T-helper 2 cell treated with Interferon-gamma antibody and Interleukin-4, amounts not matched to agents 5 μg/mL and 100 μg/mL, for 36 hours (primary cell): ENCODE results near the gene TRABD2B.
A peak's percentile ranks its signal among the peaks of the same experiment; 100 is the strongest.

Source experiments
- DNase-seq: peaks from one replicate; pipeline ENCODE4 v3.0.0; 2021; ENCODE audit warnings: low spot score
- H3K27ac Mint-ChIP-seq: one replicate; pipeline ENCODE4 v1.8.0; 2021; ENCODE audit warnings: mild to moderate bottlenecking, mixed read lengths
- H3K27me3 Mint-ChIP-seq: one replicate; pipeline ENCODE4 v1.8.0; 2021; ENCODE audit warnings: low read depth, mixed read lengths
- H3K36me3 Mint-ChIP-seq: one replicate; pipeline ENCODE4 v1.8.0; 2021; ENCODE audit warnings: low read depth, mixed read lengths
- H3K4me1 Mint-ChIP-seq: one replicate; pipeline ENCODE4 v1.8.0; 2021; ENCODE audit warnings: low read depth, mixed read lengths
- H3K4me3 Mint-ChIP-seq: one replicate; pipeline ENCODE4 v1.8.0; 2022; ENCODE audit warnings: mild to moderate bottlenecking, moderate library complexity, mixed read lengths
- H3K9me3 Mint-ChIP-seq: one replicate; pipeline ENCODE4 v1.8.0; 2021; ENCODE audit warnings: mixed read lengths

Gene TRABD2B

DNA sequence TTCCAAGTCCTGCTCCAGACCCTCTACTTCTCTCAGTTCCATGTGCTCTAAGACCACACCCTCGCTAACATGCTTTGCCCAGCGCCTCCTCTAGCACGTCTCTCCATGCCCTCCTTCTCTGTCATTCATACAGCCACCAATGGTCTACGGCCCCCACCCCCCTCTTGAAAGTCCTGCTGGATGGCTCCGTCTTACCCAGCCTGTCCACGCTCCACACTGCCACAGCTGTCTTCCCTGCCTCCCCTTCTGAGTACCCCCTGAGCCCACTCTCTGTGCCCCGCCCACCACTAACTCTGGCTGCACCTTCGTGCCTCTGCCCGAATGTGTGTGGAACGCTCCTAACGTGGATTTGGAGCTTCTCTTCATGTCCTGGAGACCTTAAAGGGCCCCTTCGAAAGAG is 244.6 kb downstream of the TRABD2B start:
- no peaks in the 10 kb centered on the region for H3K36me3 Mint-ChIP-seq
- no peaks in the 10 kb centered on the region for H3K9me3 Mint-ChIP-seq
- H3K27ac Mint-ChIP-seq = no peak overlapping the region
- no peak for DNase-seq
- no peak overlapping the region for H3K4me3 Mint-ChIP-seq
- H3K4me1 Mint-ChIP-seq = no peaks in the 10 kb centered on the region
- peaks cover 2% of the 10 kb centered on the region for H3K27me3 Mint-ChIP-seq

DNA sequence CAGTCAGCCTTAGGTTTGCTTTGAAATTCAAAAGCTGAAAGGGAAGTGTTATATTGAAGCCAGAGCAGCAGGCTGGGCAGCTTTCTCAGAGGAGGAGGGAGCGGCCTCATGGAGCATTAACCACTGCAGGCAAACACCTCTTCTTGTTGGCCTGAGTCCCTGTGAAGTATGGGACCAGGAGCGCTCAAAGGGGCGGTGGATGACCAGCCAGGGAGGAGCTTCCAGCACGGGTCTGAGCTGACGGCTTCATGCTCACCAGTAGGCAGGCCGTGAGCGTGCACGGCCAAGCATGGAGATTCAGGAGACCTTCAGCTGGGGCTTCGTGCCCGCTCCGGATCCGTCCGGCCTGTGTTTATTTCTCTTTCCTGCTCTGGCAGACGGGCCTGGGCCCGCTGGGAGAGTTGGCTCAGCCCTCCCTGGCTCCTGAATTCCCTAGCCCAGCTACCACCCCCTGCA is 245.2 kb downstream of the TRABD2B start:
- Mint-ChIP-seq H3K9me3 (no peaks in the 10 kb centered on the region), H3K4me1 (no peaks in the 10 kb centered on the region), H3K27me3 (peaks cover 2% of the 10 kb centered on the region), H3K27ac (no peak overlapping the region), H3K4me3 (no peak overlapping the region), H3K36me3 (no peaks in the 10 kb centered on the region)
- no peak for DNase-seq

DNA sequence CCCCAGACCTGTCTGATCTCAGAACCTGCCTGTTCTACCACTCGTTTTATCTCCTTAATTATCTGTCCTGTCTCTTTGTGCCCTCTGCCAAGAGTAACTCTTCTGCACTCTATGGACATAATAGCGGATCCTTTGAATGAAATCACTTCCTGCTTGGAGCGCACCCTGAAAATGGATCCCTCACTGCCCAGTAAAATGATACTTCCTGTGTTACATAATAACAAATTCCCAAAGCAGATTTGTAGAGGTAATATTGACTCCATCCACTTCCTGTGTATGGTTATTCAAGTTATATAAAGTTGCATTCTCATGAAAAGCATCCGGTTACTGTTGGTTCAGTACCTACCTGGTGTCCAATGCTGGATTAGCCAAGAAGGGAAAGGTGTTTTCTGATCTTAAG is 246.0 kb downstream of the TRABD2B start:
- no peaks in the 10 kb centered on the region for H3K4me1 Mint-ChIP-seq
- no peaks in the 10 kb centered on the region for H3K36me3 Mint-ChIP-seq
- H3K9me3 Mint-ChIP-seq = no peaks in the 10 kb centered on the region
- no peak for DNase-seq
- H3K4me3 Mint-ChIP-seq = no peak overlapping the region
- H3K27ac Mint-ChIP-seq = no peak overlapping the region
- peaks cover 2% of the 10 kb centered on the region for H3K27me3 Mint-ChIP-seq

DNA sequence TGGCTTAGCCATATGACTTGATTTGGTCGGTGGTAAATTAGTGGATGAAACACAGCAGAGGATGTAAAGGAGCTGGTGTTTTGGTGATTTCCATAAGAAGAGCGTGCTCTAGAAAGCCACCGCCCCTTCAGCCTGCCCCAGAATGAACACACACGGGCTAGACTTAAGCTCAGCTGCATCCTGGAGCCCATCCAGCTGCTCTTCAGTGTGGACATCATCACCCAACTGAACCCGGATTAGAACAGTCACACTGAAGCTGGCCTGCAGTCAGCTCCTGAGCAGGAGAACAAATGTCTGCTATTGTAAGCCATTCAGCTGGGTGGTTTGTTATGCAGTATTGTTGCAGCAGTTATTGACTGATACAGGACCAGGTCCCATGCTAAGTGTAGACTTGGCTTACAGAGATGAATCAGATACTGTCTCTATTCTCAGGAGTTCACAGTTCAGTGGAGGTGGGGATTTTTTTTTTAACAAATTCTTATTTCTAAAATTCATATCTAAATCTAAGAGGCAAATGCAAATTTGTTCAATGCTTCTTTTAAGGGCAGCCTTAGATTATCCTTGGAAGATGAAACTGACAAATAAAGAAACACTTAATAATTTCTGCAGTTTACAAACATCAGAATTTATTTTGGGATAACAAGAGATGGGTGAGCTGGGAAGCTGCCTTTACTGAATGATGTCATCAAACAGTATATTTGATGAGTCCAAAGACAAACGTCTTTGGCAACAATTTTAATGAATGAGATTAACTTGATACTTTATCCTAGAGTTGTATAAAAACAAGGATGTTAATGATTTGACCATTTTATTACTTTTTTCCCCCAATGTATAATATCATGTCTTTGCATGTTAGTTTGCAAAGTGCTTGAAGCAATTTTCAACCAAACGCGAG is 251.2 kb downstream of the TRABD2B start:
- no peak for DNase-seq
- H3K36me3 Mint-ChIP-seq = no peaks in the 10 kb centered on the region
- H3K27me3 Mint-ChIP-seq = peaks cover 8% of the 10 kb centered on the region

DNA sequence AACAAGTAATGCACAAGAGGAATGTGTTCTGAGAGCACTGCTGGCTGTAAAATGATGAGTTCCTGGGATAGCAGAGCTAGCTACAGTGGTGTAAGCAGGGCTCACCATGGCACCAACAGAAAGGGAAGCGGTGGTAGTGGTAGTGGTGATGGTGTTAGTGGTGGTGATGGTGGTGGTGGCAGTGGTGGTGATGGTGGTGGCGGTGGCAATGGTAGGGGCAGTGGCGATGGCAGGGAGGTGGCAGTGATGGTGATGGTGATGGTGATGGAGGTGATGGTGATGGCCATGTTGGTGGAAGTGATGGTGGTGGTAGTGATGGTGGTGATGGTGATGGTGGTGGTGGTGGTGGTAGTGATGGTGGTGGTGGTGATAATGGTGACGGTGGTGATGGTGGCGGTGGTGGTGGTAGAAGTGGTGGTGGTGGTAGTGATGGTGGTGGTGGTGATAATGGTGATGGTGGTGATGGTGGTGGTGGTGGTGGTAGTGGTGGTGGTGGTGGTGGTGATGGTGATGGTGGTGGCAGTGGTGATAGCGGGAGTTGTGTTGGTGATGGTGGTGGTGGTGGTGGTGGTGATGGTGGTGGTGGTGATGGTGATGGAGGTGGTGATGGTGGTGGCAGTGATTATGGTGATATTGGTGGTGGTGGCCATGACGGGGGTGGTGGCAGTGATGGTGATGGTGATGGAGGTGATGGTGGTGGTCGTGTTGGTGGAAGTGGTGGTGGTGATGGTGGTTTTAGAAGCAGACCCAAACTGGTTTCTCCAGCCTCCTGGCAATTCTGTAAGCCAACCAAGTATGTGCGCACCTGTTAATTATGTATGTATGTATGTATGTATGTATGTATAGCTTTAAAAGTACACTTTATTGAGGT is 254.1 kb downstream of the TRABD2B start:
- peaks cover 10% of the 10 kb centered on the region for H3K27me3 Mint-ChIP-seq
- H3K4me1 Mint-ChIP-seq = no peaks in the 10 kb centered on the region
- no peak for DNase-seq
- no peaks in the 10 kb centered on the region for H3K36me3 Mint-ChIP-seq
- no peak overlapping the region for H3K4me3 Mint-ChIP-seq
- peaks cover 6% of the 10 kb centered on the region for H3K9me3 Mint-ChIP-seq
- no peak overlapping the region for H3K27ac Mint-ChIP-seq

More for the DNA sequence above, 251.2 kb downstream of the TRABD2B start:
- H3K4me1 Mint-ChIP-seq = no peaks in the 10 kb centered on the region
- H3K27ac Mint-ChIP-seq = no peak overlapping the region
- peaks cover 5% of the 10 kb centered on the region for H3K9me3 Mint-ChIP-seq
- H3K4me3 Mint-ChIP-seq = no peak overlapping the region

DNA sequence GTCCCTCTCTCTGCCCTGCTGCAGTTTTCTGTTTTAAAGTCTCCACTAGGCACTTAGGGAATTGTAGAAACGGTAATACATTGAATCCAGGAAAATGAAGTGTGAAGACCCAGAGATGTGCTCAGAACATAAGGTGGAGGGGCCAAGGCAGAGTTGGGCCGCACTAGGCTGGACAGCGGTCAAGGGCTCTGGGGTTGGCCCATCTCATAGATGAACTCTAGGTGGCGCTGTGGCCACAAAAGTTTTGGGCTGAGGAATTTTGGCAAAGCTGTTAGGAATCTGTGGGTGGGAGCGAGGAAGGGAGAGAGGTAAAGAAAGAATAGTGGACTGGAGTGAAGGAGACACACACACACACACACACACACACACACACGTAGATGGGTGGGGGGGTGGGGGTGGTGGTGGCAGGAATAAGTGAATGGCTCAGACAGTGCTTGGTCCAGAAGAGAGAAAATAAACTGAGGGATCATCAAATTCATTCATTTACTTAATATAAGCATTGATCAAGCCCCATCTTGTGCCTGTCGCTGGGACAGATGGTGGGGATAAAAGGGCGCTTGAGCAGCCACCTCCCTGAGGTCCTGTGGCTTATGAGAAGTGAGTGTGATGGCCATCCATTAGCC is 258.5 kb downstream of the TRABD2B start:
- H3K36me3 Mint-ChIP-seq = no peaks in the 10 kb centered on the region
- no peaks in the 10 kb centered on the region for H3K4me1 Mint-ChIP-seq
- H3K9me3 Mint-ChIP-seq = peaks cover 6% of the 10 kb centered on the region
- no peak overlapping the region for H3K27ac Mint-ChIP-seq
- no peak for DNase-seq
- peaks cover 9% of the 10 kb centered on the region for H3K27me3 Mint-ChIP-seq
- H3K4me3 Mint-ChIP-seq = no peak overlapping the region

DNA sequence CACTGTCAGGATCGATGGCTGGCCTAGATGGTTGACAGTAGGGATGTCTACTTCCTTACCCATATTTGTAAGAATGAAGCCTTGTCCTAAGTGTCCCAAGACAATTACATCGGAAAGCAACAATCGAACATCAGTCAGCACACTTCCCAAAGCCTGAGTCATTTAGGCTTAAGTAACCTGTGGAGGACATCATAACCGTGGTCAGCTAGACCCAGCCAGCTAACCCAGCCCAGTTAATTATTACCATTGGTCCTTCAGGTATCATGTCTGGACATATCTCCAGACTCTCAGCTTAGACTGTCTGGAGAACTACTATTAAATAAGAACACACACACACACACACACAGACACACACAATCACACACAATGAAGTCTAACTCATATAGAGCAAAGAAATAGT is 264.7 kb downstream of the TRABD2B start:
- Mint-ChIP-seq H3K27me3 (peaks cover 12% of the 10 kb centered on the region), H3K4me1 (no peaks in the 10 kb centered on the region), H3K27ac (no peak overlapping the region), H3K4me3 (no peak overlapping the region), H3K36me3 (no peaks in the 10 kb centered on the region), H3K9me3 (no peaks in the 10 kb centered on the region)
- DNase-seq = no peak

DNA sequence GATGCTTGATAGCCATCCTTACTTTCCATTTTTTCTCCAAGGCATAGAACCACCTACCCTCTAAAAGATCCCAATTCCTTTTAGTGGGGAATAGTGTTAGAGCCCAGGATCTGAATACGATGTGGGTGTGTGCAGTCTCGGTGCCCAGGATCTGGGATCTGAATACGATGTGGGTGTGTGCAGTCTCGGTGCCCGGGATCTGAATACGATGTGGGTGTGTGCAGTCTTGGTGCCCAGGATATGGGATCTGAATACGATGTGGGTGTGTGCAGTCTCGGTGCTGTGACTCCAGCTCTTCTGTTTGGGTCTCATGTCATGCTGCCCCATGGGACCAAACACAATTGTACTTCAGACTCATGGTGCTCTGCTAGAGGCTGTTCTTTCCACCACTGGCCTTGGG is 265.5 kb downstream of the TRABD2B start:
- Mint-ChIP-seq H3K4me3 (no peak overlapping the region), H3K36me3 (no peaks in the 10 kb centered on the region), H3K27ac (no peak overlapping the region), H3K4me1 (no peaks in the 10 kb centered on the region), H3K9me3 (no peaks in the 10 kb centered on the region), H3K27me3 (peaks cover 17% of the 10 kb centered on the region)
- DNase-seq = no peak

DNA sequence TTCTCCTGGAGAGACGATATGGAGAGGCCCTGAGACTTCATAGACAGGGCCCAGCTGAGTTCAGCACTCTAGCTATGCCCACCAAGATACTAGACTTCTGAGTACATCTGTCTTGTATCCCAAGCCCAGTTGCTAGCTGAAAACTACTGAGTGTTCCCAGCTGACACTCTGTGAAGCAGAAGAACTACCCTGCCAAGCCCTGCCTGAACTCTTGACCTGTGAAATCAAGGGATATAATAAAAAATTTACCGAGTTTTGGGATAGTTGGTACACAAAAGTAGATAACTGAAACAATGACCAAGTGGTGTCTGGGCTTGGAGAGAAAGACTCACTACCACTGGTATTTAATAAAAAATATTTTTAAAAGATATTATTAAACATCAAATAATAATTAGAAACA is 267.5 kb downstream of the TRABD2B start:
- Mint-ChIP-seq H3K27me3 (peaks cover 29% of the 10 kb centered on the region), H3K27ac (no peak overlapping the region), H3K36me3 (no peaks in the 10 kb centered on the region), H3K4me3 (no peak overlapping the region), H3K9me3 (no peaks in the 10 kb centered on the region), H3K4me1 (peaks cover 3% of the 10 kb centered on the region)
- no peak for DNase-seq

DNA sequence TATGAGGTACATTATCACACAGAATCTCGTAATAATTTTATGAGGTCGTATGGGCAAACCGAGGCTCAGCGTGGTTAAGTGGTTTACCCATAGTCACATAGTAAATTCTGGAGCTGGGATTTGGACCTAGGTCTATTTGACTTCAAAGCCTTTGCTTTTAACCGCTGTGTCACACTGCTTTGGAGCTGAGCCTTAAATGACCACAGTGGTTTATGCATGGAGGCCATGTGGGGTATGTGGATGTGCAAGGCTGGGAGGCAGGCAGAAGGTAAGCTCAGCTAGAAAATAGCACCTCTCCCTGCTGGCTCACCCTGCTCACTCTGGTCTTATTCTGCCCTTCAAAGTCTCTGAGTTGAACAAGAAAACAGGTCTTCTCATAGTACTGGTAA is 269.5 kb downstream of the TRABD2B start:
- Mint-ChIP-seq H3K9me3 (no peaks in the 10 kb centered on the region), H3K36me3 (no peaks in the 10 kb centered on the region), H3K27me3 (peaks cover 41% of the 10 kb centered on the region), H3K4me3 (no peak overlapping the region), H3K4me1 (peaks cover 3% of the 10 kb centered on the region), H3K27ac (no peak overlapping the region)
- no peak for DNase-seq

DNA sequence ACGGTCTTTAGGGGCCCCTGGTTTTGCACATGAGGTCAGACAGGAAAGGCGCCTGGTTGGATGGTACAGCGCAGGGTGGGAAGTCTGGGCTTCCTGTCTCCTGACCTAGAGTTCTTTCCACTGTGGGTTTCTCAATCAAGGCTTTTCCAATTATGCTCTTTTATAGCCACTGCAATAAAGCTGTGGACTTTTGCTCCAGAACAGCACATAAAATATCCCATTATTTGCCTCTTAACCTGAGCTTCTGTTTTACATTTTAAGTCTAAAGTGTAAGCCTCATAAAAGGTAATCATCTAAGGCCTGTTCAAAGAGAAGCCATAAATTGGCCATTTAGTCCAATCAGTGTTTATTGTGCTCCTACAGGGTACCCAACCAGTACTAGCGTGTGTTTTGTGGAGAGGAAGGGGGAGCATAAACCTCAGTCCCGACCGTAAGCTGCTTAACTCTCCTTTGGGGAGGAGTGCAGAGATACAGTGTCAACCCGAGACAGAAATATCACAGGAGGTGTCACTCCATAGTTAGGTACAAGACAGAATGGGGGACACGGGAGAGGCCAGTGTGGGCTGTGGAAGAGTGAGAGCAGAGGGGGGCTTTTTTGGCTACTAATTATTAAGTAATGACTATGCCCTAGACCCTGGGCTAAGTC is 270.0 kb downstream of the TRABD2B start:
- Mint-ChIP-seq H3K36me3 (no peaks in the 10 kb centered on the region), H3K27ac (no peak overlapping the region), H3K9me3 (no peaks in the 10 kb centered on the region), H3K27me3 (peaks cover 44% of the 10 kb centered on the region), H3K4me1 (peaks cover 3% of the 10 kb centered on the region), H3K4me3 (no peak overlapping the region)
- no peak for DNase-seq

DNA sequence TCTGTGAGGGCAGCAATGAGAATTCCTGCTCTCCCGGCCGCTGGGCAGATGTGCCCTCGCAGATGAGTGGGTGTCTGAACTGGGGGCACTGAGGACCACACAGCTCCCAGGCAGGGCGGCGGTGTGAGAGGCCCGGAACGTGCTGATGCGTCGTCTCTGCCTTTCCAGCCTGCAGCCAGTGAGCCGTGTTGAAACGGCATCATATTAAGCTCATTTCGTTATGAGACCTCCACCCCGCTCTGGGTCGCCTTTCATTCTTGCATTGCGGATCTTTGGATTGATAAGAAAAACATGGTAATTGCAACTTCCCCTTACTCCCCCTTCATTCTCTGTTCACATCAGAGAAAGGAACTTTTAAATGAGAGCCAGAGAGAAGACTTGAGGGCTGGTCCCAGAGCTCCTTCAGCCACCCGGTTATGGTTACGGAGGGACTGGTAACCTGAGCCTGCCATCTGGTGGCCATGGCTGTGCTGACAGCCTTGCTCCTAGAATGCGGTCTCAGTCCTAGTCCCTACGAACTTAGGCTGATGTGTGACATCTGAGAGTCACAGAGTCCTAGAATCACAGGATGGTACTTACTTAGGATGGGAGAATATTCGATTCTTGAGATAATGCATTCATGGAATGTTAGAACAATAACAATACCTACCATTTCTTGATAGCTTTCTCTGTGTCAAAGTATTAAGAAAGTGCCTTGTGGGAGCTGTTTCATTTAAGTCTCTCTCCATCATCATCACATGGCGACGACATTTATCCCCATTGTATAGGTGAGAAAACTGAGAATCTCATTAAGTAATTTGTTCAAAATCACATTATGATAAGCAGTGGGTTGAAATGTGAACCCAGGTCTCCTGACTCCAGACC is 271.0 kb downstream of the TRABD2B start:
- Mint-ChIP-seq H3K4me1 (peaks cover 3% of the 10 kb centered on the region), H3K4me3 (peak overlapping the region; percentile 33), H3K36me3 (no peaks in the 10 kb centered on the region), H3K27ac (no peak overlapping the region), H3K9me3 (no peaks in the 10 kb centered on the region), H3K27me3 (peaks cover 44% of the 10 kb centered on the region)
- peak; percentile 50 for DNase-seq

DNA sequence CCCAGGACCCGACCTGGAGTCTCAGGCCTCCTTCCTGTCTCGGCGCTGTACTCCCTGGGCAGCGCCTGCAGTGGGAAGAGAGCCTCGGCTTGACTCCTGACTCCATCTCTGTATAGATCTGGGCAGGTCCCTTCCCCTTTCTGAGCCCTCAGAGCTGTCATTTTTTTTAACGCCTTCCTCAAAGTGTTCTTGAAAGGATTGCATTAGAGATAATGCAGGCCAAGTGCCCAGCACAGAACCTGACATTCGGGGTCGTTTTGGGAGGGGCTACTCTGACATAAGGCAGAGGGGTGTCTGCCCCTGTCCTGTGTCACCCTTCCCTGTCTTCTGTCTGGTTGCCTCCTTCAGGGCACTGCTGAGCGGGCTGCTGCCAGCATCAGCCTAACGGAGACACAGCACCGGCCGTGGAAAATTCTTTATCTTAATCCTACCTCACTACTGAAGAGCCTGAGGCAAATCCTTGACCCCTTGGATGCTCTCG is 271.6 kb downstream of the TRABD2B start:
- peaks cover 40% of the 10 kb centered on the region for H3K27me3 Mint-ChIP-seq
- H3K27ac Mint-ChIP-seq = no peak overlapping the region

More for the DNA sequence above, 271.6 kb downstream of the TRABD2B start:
- Mint-ChIP-seq H3K4me1 (peaks cover 3% of the 10 kb centered on the region), H3K4me3 (no peak overlapping the region), H3K9me3 (no peaks in the 10 kb centered on the region), H3K36me3 (no peaks in the 10 kb centered on the region)
- DNase-seq = no peak
